22Rv1 (cell line): Measurements from ENCODE around the gene VTI1A.

Experiments used
- CTCF ChIP-seq: fragments of 450-650 bp; IDR thresholded peaks from 2 replicates; pipeline ENCODE4 v1.5.1; 2017; ENCODE audit warnings: mild to moderate bottlenecking
- ZFX ChIP-seq: fragments of 450-650 bp; IDR thresholded peaks from 2 replicates; pipeline ENCODE4 v1.6.1; 2017; ENCODE audit warnings: antibody characterized with exemption, borderline replicate concordance

DNA sequence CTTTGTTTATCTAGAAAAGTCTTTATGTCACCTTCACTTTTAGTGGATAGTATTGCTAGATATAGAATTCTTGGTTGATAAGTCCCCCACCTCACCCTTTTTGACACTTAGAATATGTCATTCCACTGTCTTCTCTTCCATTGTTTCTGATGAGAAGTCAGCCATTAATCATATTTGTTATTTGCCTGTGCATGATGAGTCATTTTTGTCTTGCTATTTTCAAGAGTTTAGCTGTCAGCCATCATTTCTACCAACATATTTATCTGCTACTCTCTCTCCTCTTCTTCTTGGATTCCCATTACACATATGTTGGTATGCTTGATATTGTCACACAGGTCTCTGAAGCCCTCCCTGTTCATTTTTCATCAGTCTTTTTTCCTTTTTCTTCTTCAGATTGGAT lies 342.2 kb downstream of the VTI1A start:
- no peak for TF ChIP-seq CTCF
- no peak for TF ChIP-seq ZFX
